Neural progenitor cell (in vitro differentiated cells): ENCODE results near the gene HAT1. TPM values are rescaled to one million over a fixed set of nuclear protein-coding genes. Genes with fewer than 3 reads are reported as not detected.

ENCODE experiments used
- DNase-seq: peaks from one replicate; pipeline ENCODE4 v3.0.0-alpha.2; 2016; ENCODE audit warnings: low spot score
- H2AFZ ChIP-seq: fragments of 200-600 bp; sonication (generic); replicated peaks from 2 replicates; pipeline ENCODE4 v1.6.1; 2016; ENCODE audit warnings: antibody characterized with exemption
- H3F3A ChIP-seq: fragments of 200-600 bp; sonication (generic); 2 replicates; pipeline ENCODE4 v1.6.1; 2016; ENCODE audit warnings: antibody characterized with exemption, low read depth
- H3K27ac ChIP-seq: fragments of 200-600 bp; sonication (generic); 2 replicates; pipeline ENCODE4 v1.5.1; 2016; ENCODE audit warnings: mild to moderate bottlenecking
- H3K27me3 ChIP-seq: fragments of 200-600 bp; sonication (generic); 2 replicates; pipeline ENCODE4 v1.6.1; 2016; ENCODE audit warnings: mild to moderate bottlenecking, moderate library complexity
- H3K36me3 ChIP-seq: fragments of 200-600 bp; sonication (generic); 2 replicates; pipeline ENCODE4 v1.5.1; 2016
- H3K4me1 ChIP-seq: fragments of 200-600 bp; sonication (generic); 2 replicates; pipeline ENCODE4 v1.6.1; 2016; ENCODE audit warnings: mixed run types
- H3K4me2 ChIP-seq: fragments of 200-600 bp; sonication (generic); 2 replicates; pipeline ENCODE4 v1.6.1; 2016
- H3K4me3 ChIP-seq: fragments of 200-600 bp; sonication (generic); 2 replicates; pipeline ENCODE4 v1.5.1; 2016
- H3K79me2 ChIP-seq: fragments of 200-600 bp; sonication (generic); 2 replicates; pipeline ENCODE4 v1.6.1; 2016; ENCODE audit warnings: low read depth
- H3K9ac ChIP-seq: fragments of 200-600 bp; sonication (generic); 2 replicates; pipeline ENCODE4 v1.6.1; 2016
- H3K9me3 ChIP-seq: fragments of 200-600 bp; sonication (generic); 2 replicates; pipeline ENCODE4 v1.5.1; 2016; ENCODE audit warnings: low read depth
- H4K20me1 ChIP-seq: fragments of 200-600 bp; sonication (generic); 2 replicates; pipeline ENCODE4 v1.6.1; 2016; ENCODE audit warnings: low read depth
- H3K27ac Mint-ChIP-seq: 3 replicates; pipeline ENCODE4 v1.8.0; 2021; ENCODE audit warnings: mixed read lengths
- H3K27me3 Mint-ChIP-seq: 2 replicates; pipeline ENCODE4 v1.8.0; 2022; ENCODE audit warnings: low read depth, mild to moderate bottlenecking, inconsistent platforms, moderate library complexity, mixed read lengths; ENCODE audit not compliant: insufficient read depth
- H3K36me3 Mint-ChIP-seq: 3 replicates; pipeline ENCODE4 v1.8.0; 2021; ENCODE audit warnings: mixed read lengths
- H3K4me1 Mint-ChIP-seq: 3 replicates; pipeline ENCODE4 v1.8.0; 2021; ENCODE audit warnings: mixed read lengths
- H3K4me3 Mint-ChIP-seq: 3 replicates; pipeline ENCODE4 v1.8.0; 2021; ENCODE audit warnings: mild to moderate bottlenecking, moderate library complexity, mixed read lengths
- H3K9me3 Mint-ChIP-seq: 3 replicates; pipeline ENCODE4 v1.8.0; 2020; ENCODE audit warnings: mixed read lengths
- EZH2 ChIP-seq: fragments of 200-600 bp; sonication (generic); IDR thresholded peaks from 2 replicates; pipeline ENCODE4 v1.6.1; 2017; ENCODE audit warnings: antibody characterized with exemption, mild to moderate bottlenecking, moderate library complexity
- EZH2phosphoT487 ChIP-seq: fragments of 200-600 bp; sonication (generic); IDR thresholded peaks from 2 replicates; pipeline ENCODE4 v1.6.1; 2017; ENCODE audit warnings: antibody characterized with exemption
- total RNA-seq: library from RNA; depleted of rRNA; stranded (reverse); fragments of >200 nt; gene quantifications from 2 replicates; pipeline ENCODE4 v1.2.3, GENCODE V29; 2015; ENCODE audit warnings: low replicate concordance
- TF ChIP-seq, protein P1 (sequence below): fragments of 200-600 bp; sonication (generic); IDR thresholded peaks from 2 replicates; pipeline ENCODE4 v1.5.1; 2017; ENCODE audit warnings: antibody characterized with exemption, mild to moderate bottlenecking

HAT1 gene
- total RNA-seq, 1 donor from 2014 or later, result 109 TPM

DNA sequence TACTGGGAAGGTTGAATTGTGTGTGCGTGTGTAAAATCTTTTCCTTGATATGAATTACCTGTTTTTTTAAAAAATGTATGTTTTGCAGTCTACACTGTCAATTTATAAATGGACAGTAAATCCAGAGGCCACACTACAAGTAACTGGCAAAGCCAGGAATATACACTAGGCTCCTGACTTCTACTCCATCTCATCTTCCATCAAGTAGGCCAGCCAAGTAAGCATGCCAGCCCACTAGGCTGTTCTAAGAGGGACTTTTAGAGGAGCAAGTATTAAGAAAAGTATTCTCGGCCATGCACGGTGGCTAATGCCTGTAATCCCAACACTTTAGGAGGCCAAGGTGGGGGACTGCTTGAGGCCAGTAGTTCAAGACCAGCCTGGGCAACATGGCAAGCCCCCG is 64.5 kb downstream of the HAT1 start:
- Histone ChIP-seq H3K4me3 (no peak overlapping the region), H3K4me2 (no peak overlapping the region), H3K9me3 (no peaks in the 10 kb centered on the region), H3K27me3 (no peaks in the 10 kb centered on the region), H3K4me1 (no peaks in the 10 kb centered on the region), H3F3A (peaks cover 9% of the 10 kb centered on the region), H3K36me3 (no peaks in the 10 kb centered on the region), H2AFZ (no peak overlapping the region), H3K27ac (no peak overlapping the region), H3K79me2 (no peaks in the 10 kb centered on the region), H4K20me1 (no peaks in the 10 kb centered on the region), H3K9ac (no peak overlapping the region)
- Mint-ChIP-seq H3K27ac (no peak overlapping the region), H3K36me3 (peaks cover 15% of the 10 kb centered on the region), H3K4me1 (no peaks in the 10 kb centered on the region), H3K27me3 (no peaks in the 10 kb centered on the region), H3K9me3 (no peaks in the 10 kb centered on the region), H3K4me3 (no peak overlapping the region)
- no peak for DNase-seq
- no peak for TF ChIP-seq EZH2
- no peak for TF ChIP-seq EZH2phosphoT487
- TF ChIP-seq, protein P1, sequence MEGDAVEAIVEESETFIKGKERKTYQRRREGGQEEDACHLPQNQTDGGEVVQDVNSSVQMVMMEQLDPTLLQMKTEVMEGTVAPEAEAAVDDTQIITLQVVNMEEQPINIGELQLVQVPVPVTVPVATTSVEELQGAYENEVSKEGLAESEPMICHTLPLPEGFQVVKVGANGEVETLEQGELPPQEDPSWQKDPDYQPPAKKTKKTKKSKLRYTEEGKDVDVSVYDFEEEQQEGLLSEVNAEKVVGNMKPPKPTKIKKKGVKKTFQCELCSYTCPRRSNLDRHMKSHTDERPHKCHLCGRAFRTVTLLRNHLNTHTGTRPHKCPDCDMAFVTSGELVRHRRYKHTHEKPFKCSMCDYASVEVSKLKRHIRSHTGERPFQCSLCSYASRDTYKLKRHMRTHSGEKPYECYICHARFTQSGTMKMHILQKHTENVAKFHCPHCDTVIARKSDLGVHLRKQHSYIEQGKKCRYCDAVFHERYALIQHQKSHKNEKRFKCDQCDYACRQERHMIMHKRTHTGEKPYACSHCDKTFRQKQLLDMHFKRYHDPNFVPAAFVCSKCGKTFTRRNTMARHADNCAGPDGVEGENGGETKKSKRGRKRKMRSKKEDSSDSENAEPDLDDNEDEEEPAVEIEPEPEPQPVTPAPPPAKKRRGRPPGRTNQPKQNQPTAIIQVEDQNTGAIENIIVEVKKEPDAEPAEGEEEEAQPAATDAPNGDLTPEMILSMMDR, result no peak

- H3K36me3 ChIP-seq, result no peaks in the 10 kb centered on the region
- H3K79me2 ChIP-seq, result no peaks in the 10 kb centered on the region
- H3K4me2 ChIP-seq, result no peak overlapping the region
- Mint-ChIP-seq H3K27me3 (peaks cover 7% of the 10 kb centered on the region), H3K4me3 (no peak overlapping the region), H3K4me1 (peaks cover 5% of the 10 kb centered on the region), H3K36me3 (no peaks in the 10 kb centered on the region), H3K27ac (no peak overlapping the region), H3K9me3 (no peaks in the 10 kb centered on the region)
- H3F3A ChIP-seq, result peaks cover 3% of the 10 kb centered on the region
- TF ChIP-seq EZH2, result no peak
- TF ChIP-seq EZH2phosphoT487, result no peak
- TF ChIP-seq, protein P1, result no peak
- no peak overlapping the region for H3K27ac ChIP-seq
- no peaks in the 10 kb centered on the region for H3K27me3 ChIP-seq
- H4K20me1 ChIP-seq, result no peaks in the 10 kb centered on the region
- no peak overlapping the region for H3K9ac ChIP-seq
- no peak overlapping the region for H2AFZ ChIP-seq
- no peaks in the 10 kb centered on the region for H3K9me3 ChIP-seq
- H3K4me3 ChIP-seq, result no peak overlapping the region
- H3K4me1 ChIP-seq, result peaks cover 3% of the 10 kb centered on the region
- DNase-seq, result no peak
These were observed 68.8 kb downstream of the HAT1 start for GRCh38 chr2:171991027-171991426.

DNA sequence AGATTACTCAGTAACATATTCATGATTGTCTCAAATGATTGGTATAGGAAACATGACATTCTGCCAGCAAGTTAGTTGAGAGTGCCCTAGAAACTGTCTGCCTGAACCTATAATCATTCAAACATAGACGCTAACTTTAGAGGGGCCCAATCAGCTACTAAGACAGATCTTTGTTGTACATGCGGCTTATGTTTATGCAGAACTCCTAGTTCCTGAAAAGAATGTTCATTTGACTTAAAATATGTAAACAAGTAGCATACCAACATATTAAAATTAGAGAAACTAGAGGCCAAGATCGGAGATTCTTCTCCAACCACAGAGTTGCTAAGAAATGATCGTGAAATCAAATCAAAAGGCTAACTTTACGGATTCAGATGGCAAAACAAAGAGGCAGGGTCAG is 73.3 kb downstream of the HAT1 start:
- H3K4me1 ChIP-seq, result peaks cover 7% of the 10 kb centered on the region
- H4K20me1 ChIP-seq, result no peaks in the 10 kb centered on the region
- H3K4me1 Mint-ChIP-seq, result peaks cover 13% of the 10 kb centered on the region
- DNase-seq, result no peak
- H3K9ac ChIP-seq, result no peak overlapping the region
- no peak overlapping the region for H3K4me3 ChIP-seq
- no peaks in the 10 kb centered on the region for H3K36me3 ChIP-seq
- H3K27ac ChIP-seq, result no peak overlapping the region
- H3K27me3 ChIP-seq, result peaks cover 35% of the 10 kb centered on the region
- H3K4me2 ChIP-seq, result no peak overlapping the region
- H2AFZ ChIP-seq, result no peak overlapping the region
- no peak overlapping the region for H3K4me3 Mint-ChIP-seq
- TF ChIP-seq, protein P1, result no peak
- no peak for TF ChIP-seq EZH2
- no peak for TF ChIP-seq EZH2phosphoT487
- H3K36me3 Mint-ChIP-seq, result no peaks in the 10 kb centered on the region
- H3K27ac Mint-ChIP-seq, result no peak overlapping the region
- peaks cover 9% of the 10 kb centered on the region for H3K27me3 Mint-ChIP-seq
- no peaks in the 10 kb centered on the region for H3F3A ChIP-seq
- H3K9me3 Mint-ChIP-seq, result no peaks in the 10 kb centered on the region
- H3K9me3 ChIP-seq, result no peaks in the 10 kb centered on the region
- no peaks in the 10 kb centered on the region for H3K79me2 ChIP-seq
